ENCODE data around the gene PXMP2.

The PXMP2 gene

GRCh38 chr12:132754160-132754932 is 67.0 kb downstream of the PXMP2 start:
- DNase-seq, result no peak
